Endothelial cell of umbilical vein (primary cell): Measurements from ENCODE around the gene BCL11B. TPM values are rescaled to one million over a fixed set of nuclear protein-coding genes. Genes with fewer than 3 reads are reported as not detected.

ENCODE experiments used
- Bru-seq: library from RNA; stranded (reverse); fragments of 400-500 nt; gene quantifications from one replicate; lab custom pipeline; 2021; lab: Mats Ljungman, UMichigan
- BruChase-seq, 2 experiments: library from RNA; stranded (reverse); fragments of 400-500 nt; gene quantifications; one replicate each; lab custom pipeline; 2021; lab: Mats Ljungman, UMichigan
- BruUV-seq: library from RNA; stranded (reverse); fragments of 400-500 nt; replicated peaks from 2 replicates; lab custom pipeline; 2021; lab: Mats Ljungman, UMichigan
- CTCF ChIA-PET: fragments of 300-600, 350-600 bp; sonication (Branson Sonifier 250); formaldehyde crosslinking; loops from one replicate; lab custom pipeline; 2021; ENCODE audit warnings: antibody characterized with exemption, inconsistent platforms; lab: Charles Lee
- POLR2A ChIA-PET: fragments of 300-600, 350-600 bp; sonication (Branson Sonifier 250); formaldehyde crosslinking; loops from one replicate; lab custom pipeline; 2021; ENCODE audit warnings: antibody characterized with exemption, inconsistent platforms; lab: Charles Lee
- DNase-seq: peaks from one replicate; pipeline ENCODE4 v3.0.0-alpha.2; 2011; ENCODE audit warnings: low read depth, low spot score
- FAIRE-seq: peaks from 2 replicates; lab custom pipeline; 2011; peaks lifted over from hg19 to GRCh38; lab: Jason Lieb, UNC
- H2AFZ ChIP-seq: 2 replicates; pipeline ENCODE4 v1.6.0; 2012; ENCODE audit warnings: low read depth, low read length, control low read depth, inconsistent platforms
- H3K27ac ChIP-seq: 2 replicates; pipeline ENCODE4 v1.5.1; 2011; ENCODE audit warnings: low read depth, mild to moderate bottlenecking, control low read depth, low read length, moderate library complexity; ENCODE audit not compliant: insufficient read depth
- H3K27me3 ChIP-seq, 2 experiments: 2 replicates each; pipeline versions ENCODE4 v1.6.0 to v1.6.1; 2011; ENCODE audit warnings: low read length in 2 of 2, mixed read lengths in 1 of 2; ENCODE audit not compliant: control insufficient read depth in 2 of 2, insufficient read depth in 2 of 2
- H3K36me3 ChIP-seq, 2 experiments: 2 replicates in 1 of 2; 3 replicates in 1 of 2; pipeline ENCODE4 v1.5.1; 2011; ENCODE audit warnings: low read length in 2 of 2, mild to moderate bottlenecking in 1 of 2, moderate library complexity in 1 of 2; ENCODE audit not compliant: control insufficient read depth in 2 of 2, insufficient read depth in 2 of 2; ENCODE audit errors: extremely low read depth in 1 of 2
- H3K4me1 ChIP-seq: 3 replicates; pipeline ENCODE4 v1.5.1; 2011; ENCODE audit warnings: mild to moderate bottlenecking, low read length; ENCODE audit not compliant: control insufficient read depth, insufficient read depth; ENCODE audit errors: extremely low read depth
- H3K4me2 ChIP-seq: 2 replicates; pipeline ENCODE4 v1.6.1; 2011; ENCODE audit warnings: low read length, control low read depth, mixed read lengths; ENCODE audit not compliant: insufficient read depth
- H3K4me3 ChIP-seq, 3 experiments: fragments of 200-600 bp in 1 of 3; sonication (generic), shearing (Covaris generic) in 1 of 3; replicated peaks in 1 of 3; 2 replicates each; pipeline ENCODE4 v1.5.1; 2011 to 2016; ENCODE audit warnings: control low read depth in 3 of 3, low read length in 3 of 3, mild to moderate bottlenecking in 2 of 3, inconsistent platforms in 1 of 3, low read depth in 1 of 3, moderate library complexity in 1 of 3; ENCODE audit not compliant: insufficient read depth in 1 of 3
- H3K79me2 ChIP-seq: 2 replicates; pipeline ENCODE4 v1.6.0; 2012; ENCODE audit warnings: low read length, inconsistent platforms; ENCODE audit not compliant: control insufficient read depth, insufficient read depth
- H3K9ac ChIP-seq: replicated peaks from 2 replicates; pipeline ENCODE3; 2011; ENCODE audit warnings: low read length, control low read depth; ENCODE audit not compliant: insufficient read depth; ENCODE audit errors: extremely low read depth
- H3K9me1 ChIP-seq: replicated peaks from 3 replicates; pipeline ENCODE4 v1.6.0; 2011; ENCODE audit warnings: mild to moderate bottlenecking, low read length; ENCODE audit not compliant: control insufficient read depth, insufficient read depth; ENCODE audit errors: extremely low read depth
- H3K9me3 ChIP-seq: replicated peaks from 2 replicates; pipeline ENCODE4 v1.5.1; 2012; ENCODE audit warnings: low read length, inconsistent platforms; ENCODE audit not compliant: control insufficient read depth, insufficient read depth
- H4K20me1 ChIP-seq: replicated peaks from 2 replicates; pipeline ENCODE3; 2011; ENCODE audit warnings: mild to moderate bottlenecking, low read length; ENCODE audit not compliant: control insufficient read depth, insufficient read depth; ENCODE audit errors: extremely low read depth
- CTCF ChIP-seq, 2 donors: IDR thresholded peaks; 1 replicate in 1 of 2; 2 replicates in 1 of 2; pipeline ENCODE4 v1.5.1; 2011; ENCODE audit warnings: low read length in 2 of 2, mild to moderate bottlenecking in 2 of 2, moderate library complexity in 2 of 2, control low read depth in 1 of 2, inconsistent platforms in 1 of 2, low read depth in 1 of 2; ENCODE audit not compliant: insufficient read depth in 1 of 2; ENCODE audit errors: extremely low read depth in 1 of 2
- JUN ChIP-seq: IDR thresholded peaks from 2 replicates; pipeline ENCODE4 v1.6.1; 2011; ENCODE audit warnings: borderline replicate concordance, low read depth; ENCODE audit not compliant: insufficient read length, insufficient read depth
- MYC ChIP-seq: IDR thresholded peaks from one replicate; pipeline ENCODE4 v1.6.1; 2011; ENCODE audit warnings: mild to moderate bottlenecking, low read depth, low read length
- dilution Hi-C: fragments of 300-500 bp; cut with MboI; formaldehyde crosslinking; loops from one replicate; pipeline ENCODE4 v1.15.0; 2019; ENCODE audit warnings: low sequenced_read_pairs; ENCODE audit not compliant: extremely low pct_ligation_motif_present
- intact Hi-C: fragments of 100-400 bp; cut with micrococcal nuclease; formaldehyde crosslinking; loops from one replicate; pipeline ENCODE4 v1.10.0; 2022
- long read RNA-seq: library from polyadenylated mRNA; stranded (forward); transcript quantifications from one replicate; pipeline ENCODE4 v2.0.0, GENCODE V29; 2021
- polyA minus RNA-seq, 3 experiments: library from RNA; depleted of rRNA, polyadenylated mRNA; stranded (reverse); fragments of >200 nt; gene quantifications; 1 replicate in 1 of 3; 2 replicates in 2 of 3; pipeline ENCODE4 v1.2.3, GENCODE V29; 2011
- polyA plus RNA-seq, 4 experiments: library from polyadenylated mRNA; depleted of rRNA in 3 of 4; stranded (reverse) in 3 of 4; unstranded in 1 of 4; fragments of >200 nt; gene quantifications; 2 replicates each; pipeline versions ENCODE4 v1.2.1 to v1.2.3, GENCODE V29; 2011 to 2012; ENCODE audit warnings: missing spikeins in 1 of 4
- total RNA-seq: library from RNA; stranded (reverse); gene quantifications from 2 replicates; pipeline ENCODE4 v1.2.3, GENCODE V29; 2021

Gene BCL11B
- 0.07 TPM in 2 replicates for total RNA-seq
- polyA plus RNA-seq: 0.02 and 0.03 TPM in 2 replicates
- 0.01 TPM in 2 replicates for polyA plus RNA-seq (2011; cell fraction: cytosol; rRNA removed)
- polyA plus RNA-seq (2011; cell fraction: nucleus; rRNA removed): 0.04 and 0.07 TPM in 2 replicates
- polyA plus RNA-seq (2012): 0.03 and 0.04 TPM in 2 replicates
- 0.04 and 0.05 TPM in 2 replicates for polyA minus RNA-seq
- polyA minus RNA-seq (2011; cell fraction: cytosol; rRNA and poly(A)+ RNA removed): not detected
- polyA minus RNA-seq (2011; cell fraction: nucleus; rRNA and poly(A)+ RNA removed): 0.10 TPM in 1 of 2 replicates, not detected in the other
- percentile 17 among the genes with signal in this experiment for Bru-seq, nascent RNA
- percentile 12 among the genes with signal in this experiment for BruChase-seq, experiment 1, labeled RNA remaining after a 6-hour chase
- BruChase-seq, experiment 2, labeled RNA remaining after a 2-hour chase: percentile 12 among the genes with signal in this experiment
- long read RNA-seq: 0 reads

GRCh38 chr14:99271951-99272631, at the start of gene BCL11B:
BCL11B (minus strand) TSS chr14:99272197; CDS start chr14:99271218, 979 bp downstream.
- H3K36me3 ChIP-seq: no peaks in the 10 kb centered on the region
- peak within 1 kb of the TSS; percentile 85 for H3K4me2 ChIP-seq
- peak; percentile 92 for FAIRE-seq
- H2AFZ ChIP-seq: peak within 1 kb of the TSS; percentile 80
- POLR2A ChIA-PET: no interaction called here
- BruUV-seq: no TSS peak
- H3K27me3 ChIP-seq: peaks cover 48 to 88% of the 10 kb centered on the region in 2 experiments
- CTCF ChIA-PET: interaction anchor here (0.7 to 1.4 kb wide), 3 partner anchors 10 to 144 kb away, joined by 3 to 5 read pairs (median 3); no protein-coding TSS in a partner anchor
- H3K4me1 ChIP-seq: peaks cover 21% of the 10 kb centered on the region
- intact Hi-C loops (loop anchor here (5.0 kb wide), 1 partner anchor 145 kb away; no protein-coding TSS in a partner anchor), dilution Hi-C loops (no loop called here)
- no peaks in the 10 kb centered on the region for H3K9me1 ChIP-seq
- H4K20me1 ChIP-seq: no peaks in the 10 kb centered on the region
- peak within 1 kb of the TSS; percentile 49 to 66 (median 53) for H3K4me3 ChIP-seq
- H3K9ac ChIP-seq: no peak within 1 kb of the TSS
- H3K27ac ChIP-seq: no peak within 1 kb of the TSS
- TF ChIP-seq MYC (no peak), JUN (no peak), CTCF (IDR thresholded peaks at IDR 0.05; ENCODE audit: extremely low read depth in 1 of 2, insufficient read depth in 1 of 2, low read depth in 1 of 2, low read length in 2 of 2) (peak; percentile 41 to 62)
- H3K79me2 ChIP-seq: no peaks in the 10 kb centered on the region
- H3K9me3 ChIP-seq: no peaks in the 10 kb centered on the region
- DNase-seq: peak; percentile 84
